IMR-90 (cell line): ENCODE results near the gene CBX6. TPM values are rescaled to one million over a fixed set of nuclear protein-coding genes. Genes with fewer than 3 reads are reported as not detected.

Experiments
- ATAC-seq: fragments of 200-7000 bp; cut with Tn5 transposase; 2 replicates; pipeline ENCODE4 v1.9.1; 2020; ENCODE audit warnings: low read depth, mild to moderate bottlenecking, moderate library complexity
- BruUV-seq: library from RNA; stranded (reverse); fragments of 400-500 nt; replicated peaks from 2 replicates; lab custom pipeline; 2021; lab: Mats Ljungman, UMichigan
- CTCF ChIA-PET: fragments of 300-600 bp; formaldehyde crosslinking; extraction: SDS; loops from one replicate; lab custom pipeline; 2021; ENCODE audit warnings: antibody characterized with exemption; lab: Yijun Ruan, JAX
- POLR2A ChIA-PET: fragments of 300-600 bp; sonication (Branson Sonifier 250); formaldehyde crosslinking; loops from one replicate; lab custom pipeline; 2022; ENCODE audit warnings: antibody characterized with exemption; ENCODE audit not compliant: unreplicated experiment; lab: Charles Lee
- DNase-seq: peaks from one replicate; pipeline ENCODE4 v3.0.0; 2013
- H2AFZ ChIP-seq: replicated peaks from 2 replicates; pipeline ENCODE3; 2013; ENCODE audit warnings: low read length, mild to moderate bottlenecking; ENCODE audit not compliant: poor library complexity
- H2AK5ac ChIP-seq: 2 replicates; pipeline ENCODE4 v1.6.1; 2013; ENCODE audit warnings: low read depth, low read length, inconsistent platforms
- H2AK9ac ChIP-seq: replicated peaks from 2 replicates; pipeline ENCODE3; 2013; ENCODE audit warnings: mild to moderate bottlenecking, low read depth, low read length, moderate library complexity; ENCODE audit not compliant: poor library complexity
- H2BK120ac ChIP-seq: 2 replicates; pipeline ENCODE4 v1.6.1; 2013; ENCODE audit warnings: low read depth, low read length, inconsistent platforms
- H2BK15ac ChIP-seq: 3 replicates; pipeline ENCODE4 v1.6.1; 2013; ENCODE audit warnings: low read depth, low read length, inconsistent platforms
- H2BK20ac ChIP-seq: 2 replicates; pipeline ENCODE4 v1.6.1; 2013; ENCODE audit warnings: low read depth, mild to moderate bottlenecking, inconsistent platforms, low read length, moderate library complexity
- H2BK5ac ChIP-seq: 2 replicates; pipeline ENCODE4 v1.6.1; 2013; ENCODE audit warnings: mild to moderate bottlenecking, low read depth, low read length, inconsistent platforms; ENCODE audit not compliant: poor library complexity, severe bottlenecking
- H3K14ac ChIP-seq: replicated peaks from 2 replicates; pipeline ENCODE4 v1.6.1; 2013; ENCODE audit warnings: low read depth, low read length, inconsistent platforms
- H3K18ac ChIP-seq: 2 replicates; pipeline ENCODE4 v1.6.1; 2013; ENCODE audit warnings: low read depth, low read length, control low read depth
- H3K23ac ChIP-seq: 2 replicates; pipeline ENCODE4 v1.6.1; 2013; ENCODE audit warnings: low read depth, low read length, inconsistent platforms
- H3K27ac ChIP-seq: 2 replicates; pipeline ENCODE4 v1.5.1; 2013; ENCODE audit warnings: mild to moderate bottlenecking, control low read depth, low read length; ENCODE audit not compliant: insufficient read depth
- H3K27me3 ChIP-seq: 2 replicates; pipeline ENCODE4 v1.6.1; 2013; ENCODE audit warnings: low read length; ENCODE audit not compliant: control insufficient read depth, insufficient read depth
- H3K36me3 ChIP-seq: 2 replicates; pipeline ENCODE4 v1.6.1; 2013; ENCODE audit warnings: low read length, mixed read lengths; ENCODE audit not compliant: control insufficient read depth, insufficient read depth
- H3K4ac ChIP-seq: 2 replicates; pipeline ENCODE4 v1.6.1; 2013; ENCODE audit warnings: low read depth, low read length, inconsistent platforms
- H3K4me1 ChIP-seq: 2 replicates; pipeline ENCODE4 v1.6.1; 2013; ENCODE audit warnings: low read length, mixed read lengths; ENCODE audit not compliant: control insufficient read depth, insufficient read depth
- H3K4me2 ChIP-seq: 2 replicates; pipeline ENCODE4 v1.6.1; 2013; ENCODE audit warnings: low read depth, mild to moderate bottlenecking, control low read depth, low read length, moderate library complexity
- H3K4me3 ChIP-seq: 2 replicates; pipeline ENCODE4 v1.5.1; 2013; ENCODE audit warnings: low read depth, mild to moderate bottlenecking, control low read depth, low read length, moderate library complexity; ENCODE audit not compliant: insufficient read depth
- H3K56ac ChIP-seq: 2 replicates; pipeline ENCODE4 v1.6.1; 2013; ENCODE audit warnings: low read length, inconsistent platforms; ENCODE audit not compliant: insufficient read depth; ENCODE audit errors: extremely low read depth
- H3K79me1 ChIP-seq, 2 experiments: 2 replicates each; pipeline ENCODE4 v1.6.1; 2013; ENCODE audit warnings: low read length in 2 of 2, inconsistent platforms in 1 of 2, low read depth in 1 of 2
- H3K9ac ChIP-seq: 2 replicates; pipeline ENCODE4 v1.6.1; 2013; ENCODE audit warnings: low read depth, low read length, control low read depth
- H3K9me1 ChIP-seq: 2 replicates; pipeline ENCODE4 v1.6.1; 2013; ENCODE audit warnings: low read length, inconsistent platforms; ENCODE audit not compliant: insufficient read depth
- H3K9me3 ChIP-seq: 2 replicates; pipeline ENCODE4 v1.6.1; 2013; ENCODE audit warnings: low read length; ENCODE audit not compliant: control insufficient read depth, insufficient read depth
- H4K20me1 ChIP-seq: 2 replicates; pipeline ENCODE4 v1.6.1; 2013; ENCODE audit warnings: low read length, inconsistent platforms; ENCODE audit not compliant: insufficient read depth
- H4K5ac ChIP-seq: 2 replicates; pipeline ENCODE4 v1.6.1; 2013; ENCODE audit warnings: mild to moderate bottlenecking, low read depth, low read length, control low read depth
- H4K8ac ChIP-seq, 2 experiments: 2 replicates each; pipeline ENCODE4 v1.6.1; 2013; ENCODE audit warnings: low read depth in 2 of 2, low read length in 2 of 2, control low read depth in 1 of 2, inconsistent platforms in 1 of 2
- H4K91ac ChIP-seq: 2 replicates; pipeline ENCODE4 v1.6.1; 2013; ENCODE audit warnings: low read depth, low read length, inconsistent platforms; ENCODE audit not compliant: insufficient read depth
- BHLHE40 ChIP-seq: fragments of 150-350 bp; IDR thresholded peaks from 2 replicates; pipeline ENCODE4 v1.6.1; 2016; ENCODE audit warnings: mild to moderate bottlenecking, low read depth, low read length
- CEBPB ChIP-seq: IDR thresholded peaks from 2 replicates; pipeline ENCODE4 v1.6.1; 2012; ENCODE audit warnings: low read depth, low read length, improper control_type of control experiment
- CHD1 ChIP-seq: IDR thresholded peaks from 2 replicates; pipeline ENCODE4 v1.6.1; 2012; ENCODE audit warnings: low read depth, low read length, improper control_type of control experiment
- CTCF ChIP-seq: conservative IDR thresholded peaks from 2 replicates; pipeline ENCODE4 v1.5.1; 2012; ENCODE audit warnings: mild to moderate bottlenecking, low read depth, low read length, improper control_type of control experiment
- FOS ChIP-seq: fragments of 150-350 bp; IDR thresholded peaks from 2 replicates; pipeline ENCODE4 v1.6.1; 2016; ENCODE audit warnings: low read depth, low read length
- MAFK ChIP-seq: IDR thresholded peaks from 2 replicates; pipeline ENCODE4 v1.6.1; 2012; ENCODE audit warnings: low read depth, low read length, improper control_type of control experiment
- MAZ ChIP-seq: IDR thresholded peaks from 2 replicates; pipeline ENCODE4 v1.6.1; 2012; ENCODE audit warnings: low read depth, mild to moderate bottlenecking, low read length, improper control_type of control experiment, moderate library complexity, borderline replicate concordance
- MXI1 ChIP-seq: IDR thresholded peaks from 2 replicates; pipeline ENCODE4 v1.6.1; 2012; ENCODE audit warnings: low read depth, mild to moderate bottlenecking, low read length, moderate library complexity, borderline replicate concordance
- NFE2L2 ChIP-seq: fragments of 150-350 bp; IDR thresholded peaks from 2 replicates; pipeline ENCODE4 v1.6.1; 2016; ENCODE audit warnings: low read depth, mild to moderate bottlenecking, low read length
- POLR2A ChIP-seq: IDR thresholded peaks from 2 replicates; pipeline ENCODE4 v1.6.1; 2012; ENCODE audit warnings: mild to moderate bottlenecking, low read depth, low read length
- RAD21 ChIP-seq: IDR thresholded peaks from 2 replicates; pipeline ENCODE4 v1.6.1; 2012; ENCODE audit warnings: low read length, improper control_type of control experiment
- RCOR1 ChIP-seq: IDR thresholded peaks from 2 replicates; pipeline ENCODE4 v1.6.1; 2012; ENCODE audit warnings: mild to moderate bottlenecking, low read length, improper control_type of control experiment; ENCODE audit not compliant: insufficient replicate concordance
- RFX5 ChIP-seq: IDR thresholded peaks from 2 replicates; pipeline ENCODE4 v1.8.0; 2012; ENCODE audit warnings: low read depth, mild to moderate bottlenecking, low read length, moderate library complexity
- SMC3 ChIP-seq: fragments of 150-350 bp; IDR thresholded peaks from 2 replicates; pipeline ENCODE4 v1.6.1; 2016; ENCODE audit warnings: low read depth, mild to moderate bottlenecking, antibody characterized with exemption, low read length, moderate library complexity
- USF2 ChIP-seq: fragments of 150-350 bp; IDR thresholded peaks from 2 replicates; pipeline ENCODE4 v1.6.1; 2017; ENCODE audit warnings: mild to moderate bottlenecking, antibody characterized with exemption, low read length, low read depth
- WGBS, 2 experiments: methylation state at CpG; one replicate each; pipeline versions ENCODE4 v1.1.5 to v1.1.7; 2013; ENCODE audit warnings: missing lambda C conversion rate in 2 of 2; ENCODE audit not compliant: insufficient read length in 1 of 2; ENCODE audit errors: extremely low coverage in 2 of 2; 5-methylcytosine and 5-hydroxymethylcytosine counted together
- dilution Hi-C: fragments of 300-500 bp; cut with HindIII; formaldehyde crosslinking; loops from one replicate; pipeline ENCODE4 v1.14.3; 2018; ENCODE audit warnings: low sequenced_read_pairs; ENCODE audit not compliant: unreplicated experiment
- in situ Hi-C: fragments of 300-500 bp; cut with MboI; formaldehyde crosslinking; loops from 3 replicates; pipeline ENCODE4 v1.14.3; 2019; ENCODE audit warnings: low sequenced_read_pairs, inconsistent platforms, mixed read lengths
- intact Hi-C: fragments of 100-400 bp; cut with micrococcal nuclease; formaldehyde crosslinking; loops from 2 replicates; pipeline ENCODE4 v1.10.0; 2022
- polyA plus RNA-seq, 3 experiments: library from polyadenylated mRNA; depleted of rRNA; stranded (reverse); fragments of >200 nt; gene quantifications; 2 replicates each; pipeline ENCODE4 v1.2.3, GENCODE V29; 2012; ENCODE audit warnings: low replicate concordance in 1 of 3
- total RNA-seq: library from RNA; depleted of rRNA; stranded (reverse); fragments of >200 nt; gene quantifications from 2 replicates; pipeline ENCODE4 v1.2.3, GENCODE V29; 2012
- TF ChIP-seq, protein P1 (sequence below): fragments of 150-350 bp; IDR thresholded peaks from 2 replicates; pipeline ENCODE4 v1.6.1; 2016; ENCODE audit warnings: low read depth, mild to moderate bottlenecking, low read length, moderate library complexity, borderline replicate concordance

The CBX6 gene
- total and polyA plus RNA-seq, 2 of the 4 experiments (the other 2 are of a cell fraction): 15.2 to 19.0 TPM

DNA sequence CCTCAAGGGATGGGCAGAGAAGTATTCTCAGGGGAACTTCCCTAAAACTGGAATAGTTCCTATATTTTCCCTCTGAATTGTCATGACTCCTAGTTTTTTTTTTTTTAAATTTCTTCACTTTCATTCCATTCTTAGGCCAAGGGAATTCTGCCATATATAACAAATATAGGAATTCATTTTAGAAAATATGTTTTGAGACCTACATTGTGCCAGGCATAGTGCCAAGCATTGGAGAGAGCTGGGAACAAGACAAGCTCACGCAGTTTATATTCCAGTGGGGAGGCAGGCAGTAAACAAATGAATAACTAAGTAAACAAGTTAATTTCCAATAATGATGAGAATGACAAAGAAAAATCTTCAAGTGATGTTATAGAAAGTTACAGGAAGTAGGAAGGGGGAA lies 25.6 kb downstream of the CBX6 start:
- CTCF ChIA-PET: no interaction called here
- no TSS peak for BruUV-seq
- dilution Hi-C loops: no loop called here
- Histone ChIP-seq H4K8ac (no peak overlapping the region), H3K23ac (no peak overlapping the region), H2AK9ac (no peak overlapping the region), H3K18ac (no peak overlapping the region), H2BK15ac (no peak overlapping the region), H3K79me1 (no peaks in the 10 kb centered on the region), H3K56ac (no peak overlapping the region), H4K20me1 (no peaks in the 10 kb centered on the region), H2AFZ (no peak overlapping the region), H3K27ac (no peak overlapping the region), H3K4me3 (no peak overlapping the region), H3K9me3 (no peaks in the 10 kb centered on the region), H4K91ac (no peak overlapping the region), H3K27me3 (peaks cover 29% of the 10 kb centered on the region), H3K4me2 (no peak overlapping the region), H4K5ac (no peak overlapping the region), H3K4ac (no peak overlapping the region), H3K4me1 (peaks cover 4% of the 10 kb centered on the region), H3K36me3 (no peaks in the 10 kb centered on the region), H2AK5ac (no peak overlapping the region), H2BK5ac (no peak overlapping the region), H3K9me1 (0 out of 2 replicates have a peak, but pooled peaks cover 3% of the 10 kb centered on the region), H3K14ac (no peak overlapping the region), H3K9ac (no peak overlapping the region), H2BK20ac (no peak overlapping the region), H2BK120ac (no peak overlapping the region)
- intact Hi-C loops: no loop called here
- ATAC-seq: no peak
- in situ Hi-C loops: no loop called here
- TF ChIP-seq USF2: no peak
- TF ChIP-seq CTCF: no peak
- TF ChIP-seq RFX5: no peak
- no peak for TF ChIP-seq RAD21
- no peak for TF ChIP-seq CHD1
- TF ChIP-seq BHLHE40: no peak
- no peak for TF ChIP-seq FOS
- TF ChIP-seq RCOR1: no peak
- no peak for TF ChIP-seq POLR2A
- TF ChIP-seq, protein P1, sequence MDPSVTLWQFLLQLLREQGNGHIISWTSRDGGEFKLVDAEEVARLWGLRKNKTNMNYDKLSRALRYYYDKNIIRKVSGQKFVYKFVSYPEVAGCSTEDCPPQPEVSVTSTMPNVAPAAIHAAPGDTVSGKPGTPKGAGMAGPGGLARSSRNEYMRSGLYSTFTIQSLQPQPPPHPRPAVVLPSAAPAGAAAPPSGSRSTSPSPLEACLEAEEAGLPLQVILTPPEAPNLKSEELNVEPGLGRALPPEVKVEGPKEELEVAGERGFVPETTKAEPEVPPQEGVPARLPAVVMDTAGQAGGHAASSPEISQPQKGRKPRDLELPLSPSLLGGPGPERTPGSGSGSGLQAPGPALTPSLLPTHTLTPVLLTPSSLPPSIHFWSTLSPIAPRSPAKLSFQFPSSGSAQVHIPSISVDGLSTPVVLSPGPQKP: no peak
- TF ChIP-seq NFE2L2: no peak
- TF ChIP-seq MAFK: no peak
- no peak for TF ChIP-seq CEBPB
- TF ChIP-seq MXI1: no peak
- no peak for TF ChIP-seq MAZ
- no peak for TF ChIP-seq SMC3
- POLR2A ChIA-PET: interaction anchor here (0.7 kb wide), 1 partner anchor 12 kb away, joined by 8 read pairs; no protein-coding TSS in a partner anchor
- no CpG with 5 or more reads among the region's 1 CpG for WGBS, 2 experiments
- DNase-seq: no peak
